Smooth muscle cell (in vitro differentiated cells): ENCODE measurements around the gene DCHS1. TPM values are rescaled to one million over a fixed set of nuclear protein-coding genes. Genes with fewer than 3 reads are reported as not detected.

ENCODE experiments used
- DNase-seq: peaks from one replicate; lab custom pipeline; 2025; ENCODE audit not compliant: unreplicated experiment; lab: John Stamatoyannopoulos, UW
- H2AFZ ChIP-seq: fragments of 200-600 bp; sonication (generic); 2 replicates; pipeline ENCODE4 v1.6.0; 2016; ENCODE audit warnings: antibody characterized with exemption, low read depth, mild to moderate bottlenecking
- H3F3A ChIP-seq: fragments of 200-600 bp; sonication (generic); 2 replicates; pipeline ENCODE4 v1.6.0; 2017; ENCODE audit warnings: antibody characterized with exemption, low read depth
- H3K27ac ChIP-seq: fragments of 200-600 bp; sonication (generic); 2 replicates; pipeline ENCODE4 v1.5.1; 2016; ENCODE audit warnings: low read depth, mild to moderate bottlenecking
- H3K27me3 ChIP-seq: fragments of 200-600 bp; sonication (generic); 2 replicates; pipeline ENCODE4 v1.6.1; 2016; ENCODE audit warnings: low read depth, mild to moderate bottlenecking
- H3K36me3 ChIP-seq: fragments of 200-600 bp; sonication (generic); 2 replicates; pipeline ENCODE4 v1.5.1; 2016; ENCODE audit warnings: low read depth
- H3K4me1 ChIP-seq: fragments of 200-600 bp; sonication (generic); 2 replicates; pipeline ENCODE4 v1.5.1; 2016; ENCODE audit warnings: low read depth
- H3K4me2 ChIP-seq: fragments of 200-600 bp; sonication (generic); 2 replicates; pipeline ENCODE4 v1.6.0; 2016; ENCODE audit warnings: mild to moderate bottlenecking
- H3K4me3 ChIP-seq: fragments of 200-600 bp; sonication (generic); 2 replicates; pipeline ENCODE4 v1.5.1; 2016; ENCODE audit warnings: mild to moderate bottlenecking
- H3K79me2 ChIP-seq: fragments of 200-600 bp; sonication (generic); 2 replicates; pipeline ENCODE4 v1.6.0; 2016; ENCODE audit warnings: low read depth, mild to moderate bottlenecking
- H3K9ac ChIP-seq: fragments of 200-600 bp; sonication (generic); 2 replicates; pipeline ENCODE4 v1.6.0; 2016; ENCODE audit warnings: low read depth
- H3K9me3 ChIP-seq: fragments of 200-600 bp; sonication (generic); replicated peaks from 2 replicates; pipeline ENCODE4 v1.5.1; 2016; ENCODE audit warnings: low read depth
- H4K20me1 ChIP-seq: fragments of 200-600 bp; sonication (generic); 2 replicates; pipeline ENCODE4 v1.6.0; 2016; ENCODE audit warnings: low read depth
- CTCF ChIP-seq: fragments of 200-600 bp; sonication (generic); IDR thresholded peaks from 2 replicates; pipeline ENCODE4 v1.5.1; 2017; ENCODE audit warnings: borderline replicate concordance, mild to moderate bottlenecking, antibody characterized with exemption; ENCODE audit not compliant: insufficient read depth, poor library complexity, severe bottlenecking
- WGBS: methylation state at CpG from one replicate; pipeline ENCODE4 v1.1.7; 2016; ENCODE audit warnings: low lambda C conversion rate; 5-methylcytosine and 5-hydroxymethylcytosine counted together
- polyA plus RNA-seq: library from polyadenylated mRNA; unstranded; fragments of >200 nt; fragmentation: Nextera tagmentation; extraction: Ambion mirVana; gene quantifications from 2 replicates; pipeline ENCODE4 v1.2.1, GENCODE V29; 2016
- total RNA-seq: library from RNA; depleted of rRNA; stranded (reverse); fragments of >200 nt; gene quantifications from 2 replicates; pipeline ENCODE4 v1.2.3, GENCODE V29; 2014

DCHS1 gene
- total and polyA plus RNA-seq, 2 experiments from 2014 or later, result 24.5 to 34.2 TPM

- H2AFZ ChIP-seq, result peak overlapping the region; percentile 81
- H3K27ac ChIP-seq, result peak overlapping the region; percentile 74
- peaks cover 13% of the 10 kb centered on the region for H3K4me1 ChIP-seq
- H3K4me3 ChIP-seq, result peak overlapping the region; percentile 80
- no peaks in the 10 kb centered on the region for H4K20me1 ChIP-seq
- peaks cover 12% of the 10 kb centered on the region for H3F3A ChIP-seq
- peak overlapping the region; percentile 92 for H3K9ac ChIP-seq
- no peaks in the 10 kb centered on the region for H3K27me3 ChIP-seq
- H3K36me3 ChIP-seq, result no peaks in the 10 kb centered on the region
- peak; percentile 21 for DNase-seq
- H3K79me2 ChIP-seq, result no peaks in the 10 kb centered on the region
- TF ChIP-seq CTCF, result no peak
- H3K4me2 ChIP-seq, result peak overlapping the region; percentile 98
- H3K9me3 ChIP-seq, result no peaks in the 10 kb centered on the region
- 42% methylated on average over 15 of the region's 15 CpGs for WGBS
These were observed 37.2 kb downstream of the DCHS1 start for GRCh38 chr11:6618117-6619003.

- H3K27ac ChIP-seq, result peak overlapping the region; percentile 74
- no peaks in the 10 kb centered on the region for H3K79me2 ChIP-seq
- H3K4me1 ChIP-seq, result peaks cover 19% of the 10 kb centered on the region
- no peak for DNase-seq
- peak overlapping the region; percentile 98 for H3K4me2 ChIP-seq
- H3K9me3 ChIP-seq, result no peaks in the 10 kb centered on the region
- no peak for TF ChIP-seq CTCF
- WGBS, result 94% methylated on average over 5 of the region's 5 CpGs
- H3K9ac ChIP-seq, result no peak overlapping the region
- no peaks in the 10 kb centered on the region for H3K27me3 ChIP-seq
- no peaks in the 10 kb centered on the region for H4K20me1 ChIP-seq
- H2AFZ ChIP-seq, result no peak overlapping the region
- peaks cover 22% of the 10 kb centered on the region for H3F3A ChIP-seq
- H3K4me3 ChIP-seq, result no peak overlapping the region
- H3K36me3 ChIP-seq, result no peaks in the 10 kb centered on the region
These were observed 38.3 kb downstream of the DCHS1 start for GRCh38 chr11:6617315-6617781.

- Histone ChIP-seq H3K4me1 (peaks cover 19% of the 10 kb centered on the region), H3K27ac (no peak overlapping the region), H3K4me2 (no peak overlapping the region), H2AFZ (no peak overlapping the region), H3F3A (peaks cover 23% of the 10 kb centered on the region), H3K9ac (no peak overlapping the region), H3K79me2 (peaks cover under 1% of the 10 kb centered on the region), H3K4me3 (no peak overlapping the region), H3K36me3 (no peaks in the 10 kb centered on the region), H3K27me3 (no peaks in the 10 kb centered on the region), H4K20me1 (no peaks in the 10 kb centered on the region), H3K9me3 (no peaks in the 10 kb centered on the region)
- TF ChIP-seq CTCF, result no peak
- WGBS, result 90% methylated on average over 14 of the region's 14 CpGs
- DNase-seq, result no peak
These were observed 38.9 kb downstream of the DCHS1 start for GRCh38 chr11:6616596-6617250.
